ENCODE measurements around the gene RBM43. TPM values are rescaled to one million over a fixed set of nuclear protein-coding genes. Genes with fewer than 3 reads are reported as not detected.
A peak's percentile ranks its signal among the peaks of the same experiment; 100 is the strongest.
"Not testable (repeated sequence)": the region's sequence is repeated elsewhere in the genome, so short reads cannot be mapped to it uniquely, and the experiment has no call there.

Gene RBM43
- total RNA-seq, 1 experiment from 2014 or later: 2.5 TPM

- Histone ChIP-seq H4K20me1 (ENCODE audit: low read length) (no peaks in the 10 kb centered on the region), H3K79me2 (ENCODE audit: low read length) (no peaks in the 10 kb centered on the region), H3K36me3 (ENCODE audit: low read depth, low read length) (no peaks in the 10 kb centered on the region), H3K9me2 (replicated peaks; ENCODE audit: low read length) (no peaks in the 10 kb centered on the region), H3K27ac (ENCODE audit: low read length) (no peak overlapping the region), H3K4me3 (ENCODE audit: low read length) (no peak overlapping the region), H3K4me1 (ENCODE audit: insufficient read depth, low read length) (no peaks in the 10 kb centered on the region; the same call in 1 of the 2 replicates), H3K27me3 (ENCODE audit: low read length) (no peaks in the 10 kb centered on the region), H3K4me2 (ENCODE audit: low read length) (no peak overlapping the region), H3K9me3 (ENCODE audit: low read length) (no peaks in the 10 kb centered on the region), H3K9ac (ENCODE audit: low read length) (no peak overlapping the region), H2AFZ (ENCODE audit: low read length) (no peak overlapping the region), H3F3A (ENCODE audit: low read length, unreplicated experiment) (no peaks in the 10 kb centered on the region)
- ATAC-seq (no peak), DNase-seq (no peak)
- TF ChIP-seq EZH2phosphoT487 (IDR thresholded peaks at IDR 0.05; ENCODE audit: borderline replicate concordance, low read length) (no peak), EZH2 (IDR thresholded peaks at IDR 0.05; ENCODE audit: low read length, unreplicated experiment) (no peak)
- TF ChIP-seq, protein P1, sequence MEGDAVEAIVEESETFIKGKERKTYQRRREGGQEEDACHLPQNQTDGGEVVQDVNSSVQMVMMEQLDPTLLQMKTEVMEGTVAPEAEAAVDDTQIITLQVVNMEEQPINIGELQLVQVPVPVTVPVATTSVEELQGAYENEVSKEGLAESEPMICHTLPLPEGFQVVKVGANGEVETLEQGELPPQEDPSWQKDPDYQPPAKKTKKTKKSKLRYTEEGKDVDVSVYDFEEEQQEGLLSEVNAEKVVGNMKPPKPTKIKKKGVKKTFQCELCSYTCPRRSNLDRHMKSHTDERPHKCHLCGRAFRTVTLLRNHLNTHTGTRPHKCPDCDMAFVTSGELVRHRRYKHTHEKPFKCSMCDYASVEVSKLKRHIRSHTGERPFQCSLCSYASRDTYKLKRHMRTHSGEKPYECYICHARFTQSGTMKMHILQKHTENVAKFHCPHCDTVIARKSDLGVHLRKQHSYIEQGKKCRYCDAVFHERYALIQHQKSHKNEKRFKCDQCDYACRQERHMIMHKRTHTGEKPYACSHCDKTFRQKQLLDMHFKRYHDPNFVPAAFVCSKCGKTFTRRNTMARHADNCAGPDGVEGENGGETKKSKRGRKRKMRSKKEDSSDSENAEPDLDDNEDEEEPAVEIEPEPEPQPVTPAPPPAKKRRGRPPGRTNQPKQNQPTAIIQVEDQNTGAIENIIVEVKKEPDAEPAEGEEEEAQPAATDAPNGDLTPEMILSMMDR (conservative IDR thresholded peaks at IDR 0.05; ENCODE audit: low read depth, low read length): no peak
- POLR2A ChIA-PET (ENCODE audit: unreplicated experiment): interaction anchor here (0.6 kb wide), 1 partner anchor 41 kb away, joined by 3 read pairs; no protein-coding TSS in a partner anchor
- intact Hi-C loops (cut with micrococcal nuclease): no loop called here
- CTCF ChIA-PET: no interaction called here
- no TSS peak for BruUV-seq (replicated peaks)
These were observed 38.4 kb upstream of the RBM43 start for GRCh38 chr2:151299920-151300539.

GRCh38 chr2:151297882-151298281, 36.2 kb upstream of the RBM43 start:
- no peaks in the 10 kb centered on the region for H3K27me3 ChIP-seq (ENCODE audit: low read length)
- DNase-seq: peak; percentile 15
- no peak overlapping the region for H3K4me2 ChIP-seq (ENCODE audit: low read length)
- peak; percentile 27; the same call in 1 of the 2 replicates for ATAC-seq
- H3K36me3 ChIP-seq (ENCODE audit: low read depth, low read length): no peaks in the 10 kb centered on the region
- CTCF ChIA-PET: no interaction called here
- no peaks in the 10 kb centered on the region; the same call in 1 of the 2 replicates for H3K4me1 ChIP-seq (ENCODE audit: insufficient read depth, low read length)
- H3K9ac ChIP-seq (ENCODE audit: low read length): no peak overlapping the region
- H2AFZ ChIP-seq (ENCODE audit: low read length): peak overlapping the region; percentile 31; the same call in 1 of the 2 replicates
- H3K9me2 ChIP-seq (replicated peaks; ENCODE audit: low read length): no peaks in the 10 kb centered on the region
- no peaks in the 10 kb centered on the region for H3K9me3 ChIP-seq (ENCODE audit: low read length)
- intact Hi-C loops (cut with micrococcal nuclease): no loop called here
- no peaks in the 10 kb centered on the region for H3K79me2 ChIP-seq (ENCODE audit: low read length)
- H4K20me1 ChIP-seq (ENCODE audit: low read length): no peaks in the 10 kb centered on the region
- H3K27ac ChIP-seq (ENCODE audit: low read length): no peak overlapping the region
- no peaks in the 10 kb centered on the region for H3F3A ChIP-seq (ENCODE audit: low read length, unreplicated experiment)
- TF ChIP-seq EZH2 (IDR thresholded peaks at IDR 0.05; ENCODE audit: low read length, unreplicated experiment) (no peak), EZH2phosphoT487 (IDR thresholded peaks at IDR 0.05; ENCODE audit: borderline replicate concordance, low read length) (no peak)
- POLR2A ChIA-PET (ENCODE audit: unreplicated experiment): no interaction called here
- no TSS peak for BruUV-seq (replicated peaks)
- no peak overlapping the region for H3K4me3 ChIP-seq (ENCODE audit: low read length)

DNA sequence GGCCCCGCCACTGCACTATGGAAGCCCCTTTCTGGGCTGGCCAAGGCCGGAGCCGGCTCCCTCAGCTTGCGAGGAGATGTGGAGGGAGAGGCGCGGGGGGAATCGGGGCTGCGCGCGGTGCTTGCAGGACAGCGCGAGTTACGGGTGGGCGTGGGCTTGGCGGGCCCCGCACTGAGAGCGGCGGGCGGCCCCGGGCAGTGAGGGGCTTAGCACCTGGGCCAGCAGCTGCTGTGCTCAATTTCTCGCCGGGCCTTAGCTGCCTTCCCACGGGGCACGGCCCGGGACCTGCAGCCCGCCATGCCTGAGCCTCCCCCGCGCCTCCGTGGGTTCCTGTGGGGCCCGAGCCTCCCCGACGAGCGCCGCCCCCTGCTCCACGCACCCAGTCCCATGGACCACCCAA, 34.3 kb upstream of the RBM43 start:
- ATAC-seq; CTCF ChIA-PET; H2AFZ ChIP-seq (ENCODE audit: low read length); DNase-seq; POLR2A ChIA-PET (ENCODE audit: unreplicated experiment); BruUV-seq (replicated peaks); H3F3A ChIP-seq (ENCODE audit: low read length, unreplicated experiment); H3K4me2 ChIP-seq (ENCODE audit: low read length); H3K9ac ChIP-seq (ENCODE audit: low read length); H3K4me1 ChIP-seq (ENCODE audit: insufficient read depth, low read length); H3K27ac ChIP-seq (ENCODE audit: low read length); H3K27me3 ChIP-seq (ENCODE audit: low read length); H3K9me2 ChIP-seq (replicated peaks; ENCODE audit: low read length); intact Hi-C loops (cut with micrococcal nuclease); H3K79me2 ChIP-seq (ENCODE audit: low read length); H3K36me3 ChIP-seq (ENCODE audit: low read depth, low read length); H3K4me3 ChIP-seq (ENCODE audit: low read length); H3K9me3 ChIP-seq (ENCODE audit: low read length); H4K20me1 ChIP-seq (ENCODE audit: low read length): not testable (repeated sequence)

All from PC-3 (cell line).